CD4-positive, alpha-beta T cell (primary cell): ENCODE data around the gene DBT. TPM values are rescaled to one million over a fixed set of nuclear protein-coding genes. Genes with fewer than 3 reads are reported as not detected.

Source experiments
- ATAC-seq: fragments of 200-7000 bp; cut with Tn5 transposase; one replicate; pipeline ENCODE4 v1.10.0; 2022; ENCODE audit warnings: mild to moderate bottlenecking; ENCODE audit not compliant: poor library complexity
- CTCF ChIA-PET: fragments of 350-600 bp; sonication (Branson Sonifier 250); formaldehyde crosslinking; loops from one replicate; lab custom pipeline; 2021; ENCODE audit warnings: antibody characterized with exemption, inconsistent platforms; lab: Charles Lee
- POLR2A ChIA-PET: fragments of 350-600 bp; sonication (Branson Sonifier 250); formaldehyde crosslinking; loops from one replicate; lab custom pipeline; 2021; ENCODE audit warnings: antibody characterized with exemption, inconsistent platforms; lab: Charles Lee
- DNase-seq, 14 experiments: peaks; one replicate each; pipeline ENCODE4 v3.0.0-alpha.2; 2013 to 2020; ENCODE audit warnings: mixed read lengths in 2 of 14
- H3K27ac ChIP-seq, 2 donors: one replicate each; pipeline versions ENCODE4 v1.5.1 to v1.7.0; 2013; ENCODE audit warnings: low read length in 2 of 2, low read depth in 1 of 2, mild to moderate bottlenecking in 1 of 2
- H3K27me3 ChIP-seq, 2 experiments: 1 replicate in 1 of 2; 2 replicates in 1 of 2; pipeline versions ENCODE4 v1.6.1 to v1.7.0; 2013; ENCODE audit warnings: low read length in 2 of 2, control low read depth in 1 of 2, mild to moderate bottlenecking in 1 of 2, moderate library complexity in 1 of 2; ENCODE audit not compliant: insufficient read depth in 2 of 2, control insufficient read depth in 1 of 2
- H3K36me3 ChIP-seq: one replicate; pipeline ENCODE4 v1.6.1; 2013; ENCODE audit warnings: low read length, control low read depth; ENCODE audit not compliant: insufficient read depth
- H3K4me1 ChIP-seq: one replicate; pipeline ENCODE4 v1.6.1; 2013; ENCODE audit warnings: low read length, control low read depth; ENCODE audit not compliant: insufficient read depth
- H3K4me3 ChIP-seq: one replicate; pipeline ENCODE4 v1.5.1; 2013; ENCODE audit warnings: mild to moderate bottlenecking, low read length, moderate library complexity
- H3K9me3 ChIP-seq, 2 experiments: 1 replicate in 1 of 2; 2 replicates in 1 of 2; pipeline versions ENCODE4 v1.6.1 to v1.7.0; 2013; ENCODE audit warnings: low read length in 2 of 2, mild to moderate bottlenecking in 2 of 2, control low read depth in 1 of 2, moderate library complexity in 1 of 2; ENCODE audit not compliant: control insufficient read depth in 1 of 2, insufficient read depth in 1 of 2
- H3K27ac Mint-ChIP-seq: one replicate; pipeline ENCODE4 v1.8.0; 2020; ENCODE audit warnings: mixed read lengths
- H3K27me3 Mint-ChIP-seq: one replicate; pipeline ENCODE4 v1.8.0; 2021; ENCODE audit warnings: mixed read lengths
- H3K36me3 Mint-ChIP-seq: one replicate; pipeline ENCODE4 v1.8.0; 2021; ENCODE audit warnings: low read depth, mixed read lengths
- H3K4me1 Mint-ChIP-seq: one replicate; pipeline ENCODE4 v1.8.0; 2021; ENCODE audit warnings: low read depth, mixed read lengths
- H3K4me3 Mint-ChIP-seq: one replicate; pipeline ENCODE4 v1.8.0; 2020; ENCODE audit warnings: mild to moderate bottlenecking, mixed read lengths
- H3K9me3 Mint-ChIP-seq: one replicate; pipeline ENCODE4 v1.8.0; 2020; ENCODE audit warnings: mixed read lengths
- intact Hi-C, 2 experiments: fragments of 100-400 bp; cut with DNase I in 1 of 2; cut with micrococcal nuclease in 1 of 2; formaldehyde crosslinking; loops; one replicate each; pipeline versions ENCODE4 v1.15.1 to v1.9.0; 2023 to 2025; cut with DNase I, micrococcal nuclease
- total RNA-seq, 174 experiments: library from RNA in 2 of 174; stranded (reverse) in 2 of 174; gene quantifications; one replicate each; pipeline ENCODE4 v1.2.3 and lab custom pipeline; 2021 to 2026
- TF ChIP-seq, protein P1 (sequence below): fragments of 200-600 bp; IDR thresholded peaks from one replicate; pipeline ENCODE4 v1.8.0; 2022; ENCODE audit warnings: antibody characterized with exemption, mild to moderate bottlenecking

Gene DBT
- total RNA-seq, 2 experiments from 2014 or later = 5.3 to 5.4 TPM

DNA sequence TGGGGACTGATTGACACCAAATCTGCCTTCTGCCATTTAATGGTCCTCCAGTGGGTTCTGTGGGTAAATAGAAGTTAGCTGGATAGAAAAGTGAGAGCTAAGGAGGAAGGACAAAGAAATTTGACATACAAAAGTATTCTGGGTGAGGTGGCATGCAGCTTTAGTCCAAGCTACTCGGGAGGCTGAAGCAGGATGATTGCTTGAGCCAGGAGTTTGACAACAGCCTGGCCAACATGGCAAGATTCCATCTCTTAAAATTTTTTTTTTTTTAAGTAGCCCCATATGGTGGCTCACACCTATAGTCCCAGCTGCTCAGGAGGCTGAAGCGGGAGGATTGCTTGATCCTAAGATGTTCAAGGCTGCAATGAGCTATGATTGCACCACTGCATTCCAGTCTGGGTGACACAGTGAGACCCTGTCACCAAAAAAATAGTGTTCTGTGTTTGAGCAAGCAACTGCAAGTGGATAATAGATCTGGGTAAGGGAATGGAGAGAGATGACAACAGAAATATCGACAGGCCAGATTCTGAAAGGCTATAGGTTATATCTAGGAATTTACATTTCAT is 29.8 kb upstream of the DBT start:
- H3K27ac Mint-ChIP-seq = no peak overlapping the region
- TF ChIP-seq, protein P1, sequence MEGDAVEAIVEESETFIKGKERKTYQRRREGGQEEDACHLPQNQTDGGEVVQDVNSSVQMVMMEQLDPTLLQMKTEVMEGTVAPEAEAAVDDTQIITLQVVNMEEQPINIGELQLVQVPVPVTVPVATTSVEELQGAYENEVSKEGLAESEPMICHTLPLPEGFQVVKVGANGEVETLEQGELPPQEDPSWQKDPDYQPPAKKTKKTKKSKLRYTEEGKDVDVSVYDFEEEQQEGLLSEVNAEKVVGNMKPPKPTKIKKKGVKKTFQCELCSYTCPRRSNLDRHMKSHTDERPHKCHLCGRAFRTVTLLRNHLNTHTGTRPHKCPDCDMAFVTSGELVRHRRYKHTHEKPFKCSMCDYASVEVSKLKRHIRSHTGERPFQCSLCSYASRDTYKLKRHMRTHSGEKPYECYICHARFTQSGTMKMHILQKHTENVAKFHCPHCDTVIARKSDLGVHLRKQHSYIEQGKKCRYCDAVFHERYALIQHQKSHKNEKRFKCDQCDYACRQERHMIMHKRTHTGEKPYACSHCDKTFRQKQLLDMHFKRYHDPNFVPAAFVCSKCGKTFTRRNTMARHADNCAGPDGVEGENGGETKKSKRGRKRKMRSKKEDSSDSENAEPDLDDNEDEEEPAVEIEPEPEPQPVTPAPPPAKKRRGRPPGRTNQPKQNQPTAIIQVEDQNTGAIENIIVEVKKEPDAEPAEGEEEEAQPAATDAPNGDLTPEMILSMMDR = no peak
- intact Hi-C loops = loop anchor here in 1 of 2 experiments (2.0 kb wide), 1 partner anchor 179 kb away; no protein-coding TSS in a partner anchor
- H3K36me3 Mint-ChIP-seq = peaks cover 93% of the 10 kb centered on the region
- ATAC-seq = no peak
- H3K4me3 Mint-ChIP-seq = no peak overlapping the region
- H3K9me3 ChIP-seq = no peaks in the 10 kb centered on the region
- H3K27me3 ChIP-seq = no peaks in the 10 kb centered on the region
- no peaks in the 10 kb centered on the region for H3K9me3 Mint-ChIP-seq
- DNase-seq = no peak
- ChIA-PET POLR2A (interaction anchor here (1.4 kb wide), 1 partner anchor 165 kb away, joined by 3 read pairs; no protein-coding TSS in a partner anchor), CTCF (interaction anchor here (0.5 to 1.1 kb wide), 2 partner anchors 80 to 180 kb away, joined by 3 read pairs; no protein-coding TSS in a partner anchor)
- peaks cover 92% of the 10 kb centered on the region for H3K36me3 ChIP-seq
- no peak overlapping the region for H3K4me3 ChIP-seq
- H3K4me1 ChIP-seq = no peaks in the 10 kb centered on the region
- no peak overlapping the region for H3K27ac ChIP-seq
- H3K4me1 Mint-ChIP-seq = peaks cover 46% of the 10 kb centered on the region
- no peaks in the 10 kb centered on the region for H3K27me3 Mint-ChIP-seq

DNA sequence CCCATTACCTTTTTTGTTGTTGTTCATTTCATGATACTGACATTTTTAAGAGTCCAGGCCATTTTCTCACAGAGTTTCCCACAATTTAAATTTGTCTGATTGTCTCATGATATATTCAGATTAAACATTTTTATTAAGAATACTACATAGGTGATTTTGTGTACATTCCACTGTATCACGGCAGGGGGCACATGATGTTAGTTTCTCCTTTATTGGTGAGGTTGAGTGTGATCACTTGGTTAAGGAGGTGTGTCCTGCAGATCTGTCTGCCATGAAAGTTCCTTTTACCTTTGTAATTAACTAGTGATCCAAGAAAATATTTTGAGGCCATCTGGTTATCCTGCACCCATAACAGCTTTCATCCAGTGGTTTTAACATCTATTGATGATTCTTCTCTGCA is 28.2 kb upstream of the DBT start:
- no peaks in the 10 kb centered on the region for H3K9me3 ChIP-seq
- Mint-ChIP-seq H3K27ac (no peak overlapping the region), H3K36me3 (peaks cover 95% of the 10 kb centered on the region), H3K27me3 (no peaks in the 10 kb centered on the region), H3K9me3 (no peaks in the 10 kb centered on the region), H3K4me3 (no peak overlapping the region), H3K4me1 (peaks cover 59% of the 10 kb centered on the region)
- TF ChIP-seq, protein P1 = peak; percentile 34
- ChIA-PET CTCF (no interaction called here), POLR2A (interaction anchor here (1.4 to 1.5 kb wide), 2 partner anchors 166 to 178 kb away, joined by 3 read pairs; no protein-coding TSS in a partner anchor)
- peaks cover 93% of the 10 kb centered on the region for H3K36me3 ChIP-seq
- no peak overlapping the region for H3K27ac ChIP-seq
- H3K4me3 ChIP-seq = no peak overlapping the region
- intact Hi-C loops = loop anchor here in 1 of 2 experiments (2.0 kb wide), 1 partner anchor 181 kb away; no protein-coding TSS in a partner anchor
- H3K27me3 ChIP-seq = no peaks in the 10 kb centered on the region
- DNase-seq (peak in 8 of 14 experiments; percentile 6 to 62 (median 29)), ATAC-seq (peak; percentile 90)
- H3K4me1 ChIP-seq = no peaks in the 10 kb centered on the region

DNA sequence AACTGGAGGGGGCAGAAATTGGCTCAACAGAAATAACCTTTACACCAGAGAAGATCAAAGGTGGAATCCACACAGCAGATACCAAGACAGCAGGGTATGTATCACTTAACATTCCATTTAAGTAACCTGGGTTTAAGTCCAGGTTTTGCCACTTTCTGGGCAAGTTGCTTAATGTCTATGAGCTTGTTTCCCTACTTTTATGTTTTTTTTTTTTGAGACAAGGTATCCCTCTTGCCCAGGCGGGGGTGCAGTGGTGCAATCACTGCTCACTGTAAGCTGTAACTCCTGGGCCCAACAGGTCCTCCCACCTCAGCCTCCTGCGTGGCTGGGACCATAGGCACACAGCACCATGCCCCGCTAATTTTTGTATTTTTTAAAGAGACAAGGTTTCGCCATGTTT is 18.6 kb upstream of the DBT start:
- DNase-seq (no peak), ATAC-seq (no peak)
- intact Hi-C loops = loop anchor here (5.0 kb wide), 3 partner anchors 84 to 624 kb away; partner anchors contain the start of genes CDC14A (in 2 of the 2), EXTL2 (in 1 of the 2), SASS6 (in 1 of the 2) and TRMT13 (in 1 of the 2)
- peaks cover 44% of the 10 kb centered on the region for H3K4me1 ChIP-seq
- TF ChIP-seq, protein P1 = no peak
- no peaks in the 10 kb centered on the region for H3K27me3 ChIP-seq
- peaks cover 73% of the 10 kb centered on the region for H3K4me1 Mint-ChIP-seq
- no peak overlapping the region for H3K4me3 ChIP-seq
- peaks cover 89% of the 10 kb centered on the region for H3K36me3 Mint-ChIP-seq
- H3K27me3 Mint-ChIP-seq = no peaks in the 10 kb centered on the region
- H3K36me3 ChIP-seq = peaks cover 59% of the 10 kb centered on the region
- H3K27ac ChIP-seq = no peak overlapping the region
- CTCF ChIA-PET = interaction anchor here (0.7 to 1.1 kb wide), 2 partner anchors 82 to 85 kb away, joined by 3 to 4 read pairs; no protein-coding TSS in a partner anchor
- H3K9me3 ChIP-seq = no peaks in the 10 kb centered on the region
- peak overlapping the region; percentile 99 for H3K4me3 Mint-ChIP-seq
- POLR2A ChIA-PET = interaction anchor here (4.2 kb wide), 2 partner anchors 19 to 84 kb away, joined by 35 to 83 read pairs; partner anchors contain the start of genes CDC14A and DBT
- H3K27ac Mint-ChIP-seq = peak overlapping the region; percentile 93
- H3K9me3 Mint-ChIP-seq = no peaks in the 10 kb centered on the region
